Mucosa of descending colon (tissue), 3 donors: ENCODE measurements around the gene USP31. TPM values are rescaled to one million over a fixed set of nuclear protein-coding genes. Genes with fewer than 3 reads are reported as not detected.

Experiments used
- ATAC-seq: fragments of 200-7000 bp; cut with Tn5 transposase; one replicate; pipeline ENCODE4 v1.9.1; 2020; ENCODE audit warnings: mild to moderate bottlenecking, moderate library complexity
- DNase-seq, 3 donors: peaks; one replicate each; pipeline ENCODE4 v3.0.0-alpha.2; 2020
- H3K36me3 ChIP-seq: fragments of 200-600 bp; one replicate; pipeline ENCODE4 v1.8.0; 2021; ENCODE audit warnings: low read depth, mild to moderate bottlenecking
- H3K4me1 ChIP-seq: fragments of 200-600 bp; one replicate; pipeline ENCODE4 v1.8.0; 2021; ENCODE audit warnings: low read depth, mild to moderate bottlenecking
- H3K4me3 ChIP-seq: fragments of 200-600 bp; one replicate; pipeline ENCODE4 v1.8.0; 2021; ENCODE audit warnings: mild to moderate bottlenecking
- H3K9me3 ChIP-seq: fragments of 200-600 bp; one replicate; pipeline ENCODE4 v1.8.0; 2021; ENCODE audit warnings: mild to moderate bottlenecking
- intact Hi-C, 2 donors: fragments of 100-400 bp; cut with DNase I in 1 of 2; cut with micrococcal nuclease in 1 of 2; formaldehyde crosslinking; loops; one replicate each; pipeline versions ENCODE4 v1.11.0 to v1.11.1; 2022; cut with DNase I, micrococcal nuclease
- total RNA-seq, 3 donors: library from RNA; stranded (reverse); fragmentation: NEBNext Ultra II Directional in 2 of 3; extraction: Animal tissue kit (Norgen Biotek cat#: 25700) in 2 of 3; gene quantifications; one replicate each; pipeline versions ENCODE4 v1.2.1 to v1.2.4, GENCODE V29; 2021 to 2023
- TF ChIP-seq, protein P1 (sequence below): fragments of 200-600 bp; IDR thresholded peaks from one replicate; pipeline ENCODE4 v1.8.0; 2022; ENCODE audit warnings: antibody characterized with exemption, mild to moderate bottlenecking
- donor health status: DM: no; HTN: no; CAD: no; lungs with moderate emphysema.
- donor health status: DM: no; HTN: no; CAD: no.
- donor health status: DM: no; HTN: yes; CAD: no.

The USP31 gene
- total RNA-seq, 3 donors from 2014 or later = 6.5 to 15.1 (median 7.7) TPM

GRCh38 chr16:23068079-23068736, 81.0 kb downstream of the USP31 start:
- ATAC-seq (no peak), DNase-seq (no peak)
- intact Hi-C loops = no loop called here
- peaks cover 4% of the 10 kb centered on the region for H3K4me1 ChIP-seq
- no peaks in the 10 kb centered on the region for H3K9me3 ChIP-seq
- TF ChIP-seq, protein P1, sequence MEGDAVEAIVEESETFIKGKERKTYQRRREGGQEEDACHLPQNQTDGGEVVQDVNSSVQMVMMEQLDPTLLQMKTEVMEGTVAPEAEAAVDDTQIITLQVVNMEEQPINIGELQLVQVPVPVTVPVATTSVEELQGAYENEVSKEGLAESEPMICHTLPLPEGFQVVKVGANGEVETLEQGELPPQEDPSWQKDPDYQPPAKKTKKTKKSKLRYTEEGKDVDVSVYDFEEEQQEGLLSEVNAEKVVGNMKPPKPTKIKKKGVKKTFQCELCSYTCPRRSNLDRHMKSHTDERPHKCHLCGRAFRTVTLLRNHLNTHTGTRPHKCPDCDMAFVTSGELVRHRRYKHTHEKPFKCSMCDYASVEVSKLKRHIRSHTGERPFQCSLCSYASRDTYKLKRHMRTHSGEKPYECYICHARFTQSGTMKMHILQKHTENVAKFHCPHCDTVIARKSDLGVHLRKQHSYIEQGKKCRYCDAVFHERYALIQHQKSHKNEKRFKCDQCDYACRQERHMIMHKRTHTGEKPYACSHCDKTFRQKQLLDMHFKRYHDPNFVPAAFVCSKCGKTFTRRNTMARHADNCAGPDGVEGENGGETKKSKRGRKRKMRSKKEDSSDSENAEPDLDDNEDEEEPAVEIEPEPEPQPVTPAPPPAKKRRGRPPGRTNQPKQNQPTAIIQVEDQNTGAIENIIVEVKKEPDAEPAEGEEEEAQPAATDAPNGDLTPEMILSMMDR = no peak
- H3K4me3 ChIP-seq = no peak overlapping the region
- no peaks in the 10 kb centered on the region for H3K36me3 ChIP-seq

DNA sequence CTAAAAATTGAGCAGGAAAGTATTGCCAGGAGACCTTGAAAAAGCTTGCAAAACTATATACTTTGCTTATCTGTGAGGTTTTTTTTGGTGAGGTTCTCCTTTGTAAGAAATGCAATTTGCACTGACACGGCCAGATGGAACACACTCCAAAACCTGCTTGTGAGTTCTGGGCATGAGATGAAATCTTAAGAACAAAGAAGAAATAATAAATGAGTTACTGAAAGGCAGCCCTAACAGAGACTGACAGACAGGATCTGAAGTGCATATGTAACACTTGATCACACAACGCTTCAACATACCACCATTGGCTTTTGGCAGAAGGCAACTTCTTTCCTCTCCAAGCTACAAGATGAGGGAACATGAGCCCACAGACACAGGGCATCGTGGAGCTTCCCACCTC, 82.6 kb downstream of the USP31 start:
- Histone ChIP-seq H3K4me3 (no peak overlapping the region), H3K36me3 (no peaks in the 10 kb centered on the region), H3K4me1 (no peaks in the 10 kb centered on the region), H3K9me3 (no peaks in the 10 kb centered on the region)
- no peak for DNase-seq
- no peak for ATAC-seq
- intact Hi-C loops = no loop called here
- TF ChIP-seq, protein P1 = no peak

DNA sequence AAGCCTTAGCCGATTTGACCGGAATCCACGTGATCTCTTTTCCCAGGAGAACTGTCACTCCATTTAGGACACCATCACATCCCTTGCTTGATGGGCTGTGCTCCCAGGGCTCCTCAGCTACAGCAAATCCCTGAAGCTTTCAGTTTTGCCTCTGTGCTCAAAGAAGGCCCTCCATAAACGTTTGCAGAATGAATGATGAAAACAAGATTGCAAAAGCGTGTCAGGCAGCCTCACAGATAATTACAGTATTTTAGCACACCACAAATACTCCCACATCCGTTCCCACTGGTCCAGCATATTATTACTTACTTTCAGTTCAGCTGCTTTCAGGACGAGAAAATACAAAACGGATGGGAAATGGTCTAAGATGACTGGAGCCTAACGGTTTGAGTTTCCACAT, 84.6 kb downstream of the USP31 start:
- TF ChIP-seq, protein P1 = no peak
- Histone ChIP-seq H3K4me3 (no peak overlapping the region), H3K9me3 (no peaks in the 10 kb centered on the region), H3K36me3 (no peaks in the 10 kb centered on the region), H3K4me1 (no peaks in the 10 kb centered on the region)
- no peak for ATAC-seq
- DNase-seq = no peak
- intact Hi-C loops = no loop called here

GRCh38 chr16:23062524-23062923, 86.7 kb downstream of the USP31 start:
- Histone ChIP-seq H3K4me3 (no peak overlapping the region), H3K4me1 (no peaks in the 10 kb centered on the region), H3K9me3 (no peaks in the 10 kb centered on the region), H3K36me3 (no peaks in the 10 kb centered on the region)
- DNase-seq (no peak), ATAC-seq (no peak)
- intact Hi-C loops = no loop called here
- TF ChIP-seq, protein P1 = no peak

DNA sequence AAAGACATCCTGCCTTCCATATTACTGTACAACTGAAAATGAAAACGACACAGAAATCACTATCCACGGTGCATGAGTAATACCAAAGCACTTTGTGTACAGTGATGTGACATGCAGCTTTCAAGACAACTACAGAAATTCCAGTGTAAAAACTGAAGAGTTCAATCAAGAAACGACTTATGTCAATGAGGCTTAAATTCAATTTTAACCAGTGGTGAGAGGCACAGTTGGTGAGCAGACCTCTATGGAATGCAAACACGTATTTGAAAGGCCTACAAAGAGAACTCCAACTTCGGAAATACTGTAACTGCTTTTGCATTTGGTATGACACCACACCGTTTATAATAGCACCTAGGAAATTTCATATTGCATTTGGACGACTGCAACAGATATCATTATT, 87.6 kb downstream of the USP31 start:
- DNase-seq = no peak
- H3K9me3 ChIP-seq = no peaks in the 10 kb centered on the region
- H3K36me3 ChIP-seq = no peaks in the 10 kb centered on the region
- TF ChIP-seq, protein P1 = no peak
- ATAC-seq = no peak
- H3K4me3 ChIP-seq = no peak overlapping the region
- intact Hi-C loops = loop anchor here in 1 of 2 donors (2.0 kb wide), 1 partner anchor 163 kb away; no protein-coding TSS in a partner anchor
- no peaks in the 10 kb centered on the region for H3K4me1 ChIP-seq
